C4-2B (cell line): ENCODE measurements around the gene CCNJL.

Experiments
- CTCF ChIP-seq: fragments of 450-650 bp; conservative IDR thresholded peaks from 2 replicates; pipeline ENCODE4 v1.5.1; 2017; ENCODE audit warnings: mild to moderate bottlenecking
- ZFX ChIP-seq: fragments of 450-650 bp; IDR thresholded peaks from 2 replicates; pipeline ENCODE4 v1.6.1; 2017

- TF ChIP-seq CTCF (no peak), ZFX (no peak)
Measured at GRCh38 chr5:160235731-160236130, 76.6 kb downstream of the CCNJL start.
